22Rv1 (cell line): ENCODE measurements around the gene SLC23A2.

ENCODE experiments used
- ZFX ChIP-seq: fragments of 450-650 bp; IDR thresholded peaks from 2 replicates; pipeline ENCODE4 v1.6.1; 2017; ENCODE audit warnings: antibody characterized with exemption, borderline replicate concordance
- TF ChIP-seq, protein P1 (sequence below): fragments of 450-650 bp; IDR thresholded peaks from 2 replicates; pipeline ENCODE4 v1.5.1; 2017; ENCODE audit warnings: mild to moderate bottlenecking

DNA sequence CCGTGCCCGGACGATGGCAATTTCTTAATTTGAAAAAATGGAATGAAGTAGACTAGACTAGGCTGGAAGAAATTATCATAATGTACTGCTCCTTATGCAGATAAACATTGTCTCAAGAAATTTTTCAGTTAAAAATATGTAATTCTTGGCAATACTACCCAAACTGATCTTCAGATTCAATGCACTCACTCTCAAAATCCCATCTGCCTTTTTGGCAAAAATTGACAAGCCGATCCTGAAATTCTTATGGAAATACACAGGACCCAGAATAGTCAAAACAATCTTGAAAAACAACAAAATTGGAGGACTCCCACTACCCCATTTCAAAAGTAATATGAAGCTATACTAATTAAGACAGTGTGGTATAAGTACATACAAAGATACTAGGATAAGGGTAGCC, 19.0 kb downstream of the SLC23A2 start:
- TF ChIP-seq, protein P1, sequence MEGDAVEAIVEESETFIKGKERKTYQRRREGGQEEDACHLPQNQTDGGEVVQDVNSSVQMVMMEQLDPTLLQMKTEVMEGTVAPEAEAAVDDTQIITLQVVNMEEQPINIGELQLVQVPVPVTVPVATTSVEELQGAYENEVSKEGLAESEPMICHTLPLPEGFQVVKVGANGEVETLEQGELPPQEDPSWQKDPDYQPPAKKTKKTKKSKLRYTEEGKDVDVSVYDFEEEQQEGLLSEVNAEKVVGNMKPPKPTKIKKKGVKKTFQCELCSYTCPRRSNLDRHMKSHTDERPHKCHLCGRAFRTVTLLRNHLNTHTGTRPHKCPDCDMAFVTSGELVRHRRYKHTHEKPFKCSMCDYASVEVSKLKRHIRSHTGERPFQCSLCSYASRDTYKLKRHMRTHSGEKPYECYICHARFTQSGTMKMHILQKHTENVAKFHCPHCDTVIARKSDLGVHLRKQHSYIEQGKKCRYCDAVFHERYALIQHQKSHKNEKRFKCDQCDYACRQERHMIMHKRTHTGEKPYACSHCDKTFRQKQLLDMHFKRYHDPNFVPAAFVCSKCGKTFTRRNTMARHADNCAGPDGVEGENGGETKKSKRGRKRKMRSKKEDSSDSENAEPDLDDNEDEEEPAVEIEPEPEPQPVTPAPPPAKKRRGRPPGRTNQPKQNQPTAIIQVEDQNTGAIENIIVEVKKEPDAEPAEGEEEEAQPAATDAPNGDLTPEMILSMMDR, result no peak
- no peak for TF ChIP-seq ZFX
